ENCODE data around the gene PCDHA12.

The PCDHA12 gene

DNA sequence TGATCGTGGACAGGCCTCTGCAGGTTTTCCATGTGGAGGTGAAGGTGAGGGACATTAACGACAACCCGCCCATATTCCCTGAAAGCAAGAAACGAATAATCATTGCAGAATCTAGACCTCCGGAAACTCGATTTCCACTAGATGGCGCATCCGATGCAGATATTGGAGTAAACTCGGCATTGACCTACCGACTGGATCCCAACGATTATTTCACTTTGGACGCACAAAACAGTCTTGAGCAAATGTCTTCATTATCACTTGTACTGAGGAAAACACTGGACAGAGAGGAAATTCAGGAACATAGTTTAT lies 7.4 kb downstream of the PCDHA12 start:
- H3K27ac ChIP-seq (ENCODE audit: low read depth, low read length, poor library complexity, severe bottlenecking): no peak overlapping the region
- no peaks in the 10 kb centered on the region for H3K9me2 ChIP-seq (ENCODE audit: low read depth, low read length)
- no peaks in the 10 kb centered on the region for H3K27me3 ChIP-seq (ENCODE audit: insufficient read depth, low read length)
- no peaks in the 10 kb centered on the region for H3K79me2 ChIP-seq (ENCODE audit: insufficient read depth, low read length)
- no peak overlapping the region for H2AFZ ChIP-seq (ENCODE audit: low read length)
- H3F3A ChIP-seq (ENCODE audit: insufficient read depth, low read length): no peaks in the 10 kb centered on the region
- no peak overlapping the region for H3K4me2 ChIP-seq (ENCODE audit: low read length)
- no peaks in the 10 kb centered on the region for H3K9me3 ChIP-seq (ENCODE audit: low read length)
- H3K4me1 ChIP-seq (ENCODE audit: insufficient read depth, low read length, severe bottlenecking): no peaks in the 10 kb centered on the region
- H3K4me3 ChIP-seq (ENCODE audit: low read depth, low read length, poor library complexity, severe bottlenecking): no peak overlapping the region
- no peaks in the 10 kb centered on the region for H4K20me1 ChIP-seq (ENCODE audit: insufficient read depth, low read length)
- H3K9ac ChIP-seq (ENCODE audit: low read length): no peak overlapping the region
- no peaks in the 10 kb centered on the region for H3K36me3 ChIP-seq (ENCODE audit: insufficient read depth, low read length)
- TF ChIP-seq CTCF (IDR thresholded peaks at IDR 0.05; ENCODE audit: low read length) (peak; percentile 22; the same call in 1 of the 2 replicates), EZH2 (IDR thresholded peaks at IDR 0.05; ENCODE audit: borderline replicate concordance, low read length) (no peak)

DNA sequence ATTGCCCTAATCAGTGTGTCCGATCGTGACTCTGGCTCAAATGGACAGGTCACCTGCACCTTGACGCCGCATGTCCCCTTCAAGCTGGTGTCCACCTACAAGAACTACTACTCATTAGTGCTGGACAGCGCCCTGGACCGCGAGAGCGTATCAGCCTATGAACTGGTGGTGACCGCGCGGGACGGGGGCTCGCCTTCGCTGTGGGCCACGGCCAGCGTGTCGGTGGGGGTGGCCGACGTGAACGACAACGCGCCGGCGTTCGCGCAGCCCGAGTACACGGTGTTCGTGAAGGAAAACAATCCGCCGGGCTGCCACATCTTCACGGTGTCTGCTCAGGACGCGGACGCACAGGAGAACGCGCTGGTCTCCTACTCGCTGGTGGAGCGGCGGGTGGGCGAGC lies 8.3 kb downstream of the PCDHA12 start:
- Histone ChIP-seq H3K9me2 (ENCODE audit: low read depth, low read length) (no peaks in the 10 kb centered on the region), H3K79me2 (ENCODE audit: insufficient read depth, low read length) (no peaks in the 10 kb centered on the region), H4K20me1 (ENCODE audit: insufficient read depth, low read length) (no peaks in the 10 kb centered on the region), H3K9me3 (ENCODE audit: low read length) (no peaks in the 10 kb centered on the region), H3K27ac (ENCODE audit: low read depth, low read length, poor library complexity, severe bottlenecking) (no peak overlapping the region), H2AFZ (ENCODE audit: low read length) (no peak overlapping the region), H3K4me3 (ENCODE audit: low read depth, low read length, poor library complexity, severe bottlenecking) (no peak overlapping the region), H3K4me2 (ENCODE audit: low read length) (no peak overlapping the region), H3K36me3 (ENCODE audit: insufficient read depth, low read length) (no peaks in the 10 kb centered on the region), H3F3A (ENCODE audit: insufficient read depth, low read length) (no peaks in the 10 kb centered on the region), H3K27me3 (ENCODE audit: insufficient read depth, low read length) (no peaks in the 10 kb centered on the region), H3K4me1 (ENCODE audit: insufficient read depth, low read length, severe bottlenecking) (no peaks in the 10 kb centered on the region), H3K9ac (ENCODE audit: low read length) (no peak overlapping the region)
- TF ChIP-seq CTCF (IDR thresholded peaks at IDR 0.05; ENCODE audit: low read length) (no peak), EZH2 (IDR thresholded peaks at IDR 0.05; ENCODE audit: borderline replicate concordance, low read length) (no peak)

GRCh38 chr5:140883927-140884697 lies 9.0 kb downstream of the PCDHA12 start:
- no peaks in the 10 kb centered on the region for H3K79me2 ChIP-seq (ENCODE audit: insufficient read depth, low read length)
- H3K4me2 ChIP-seq (ENCODE audit: low read length): no peak overlapping the region
- no peak overlapping the region for H3K9ac ChIP-seq (ENCODE audit: low read length)
- no peak overlapping the region for H3K4me3 ChIP-seq (ENCODE audit: low read depth, low read length, poor library complexity, severe bottlenecking)
- no peaks in the 10 kb centered on the region for H3K4me1 ChIP-seq (ENCODE audit: insufficient read depth, low read length, severe bottlenecking)
- no peak overlapping the region for H2AFZ ChIP-seq (ENCODE audit: low read length)
- no peaks in the 10 kb centered on the region for H3K27me3 ChIP-seq (ENCODE audit: insufficient read depth, low read length)
- H3K9me2 ChIP-seq (ENCODE audit: low read depth, low read length): no peaks in the 10 kb centered on the region
- no peaks in the 10 kb centered on the region for H3F3A ChIP-seq (ENCODE audit: insufficient read depth, low read length)
- TF ChIP-seq CTCF (IDR thresholded peaks at IDR 0.05; ENCODE audit: low read length): no peak
- no peak for TF ChIP-seq EZH2 (IDR thresholded peaks at IDR 0.05; ENCODE audit: borderline replicate concordance, low read length)
- H3K9me3 ChIP-seq (ENCODE audit: low read length): no peaks in the 10 kb centered on the region
- H4K20me1 ChIP-seq (ENCODE audit: insufficient read depth, low read length): no peaks in the 10 kb centered on the region
- no peak overlapping the region for H3K27ac ChIP-seq (ENCODE audit: low read depth, low read length, poor library complexity, severe bottlenecking)
- H3K36me3 ChIP-seq (ENCODE audit: insufficient read depth, low read length): no peaks in the 10 kb centered on the region
